Umbilical cord (tissue), 2 donors: Measurements from ENCODE around the gene PEAK3. TPM values are rescaled to one million over a fixed set of nuclear protein-coding genes. Genes with fewer than 3 reads are reported as not detected.
A peak's percentile ranks its signal among the peaks of the same experiment; 100 is the strongest.

Source experiments
- DNase-seq: peaks from one replicate; pipeline ENCODE4 v3.0.0-alpha.2; 2015; ENCODE audit warnings: low spot score
- total RNA-seq: library from RNA; depleted of rRNA; stranded (reverse); fragments of >200 nt; gene quantifications from one replicate; pipeline ENCODE4 v1.2.3, GENCODE V29; 2014; ENCODE audit warnings: low replicate concordance; ENCODE audit not compliant: insufficient read depth

Gene PEAK3
- 0.24 TPM for total RNA-seq

- no peak for DNase-seq
These were observed at the start of gene PEAK3 for GRCh38 chr19:2282062-2282861. PEAK3 (minus strand) TSS chr19:2282175; CDS start chr19:2280931, 1,244 bp downstream.

GRCh38 chr19:2330632-2331284, 48.8 kb upstream of the PEAK3 start:
- peak; percentile 27 for DNase-seq

GRCh38 chr19:2330255-2330631, 48.3 kb upstream of the PEAK3 start:
- DNase-seq, result no peak

- DNase-seq, result no peak
These were observed 47.5 kb upstream of the PEAK3 start for GRCh38 chr19:2329501-2329916.

GRCh38 chr19:2329149-2329478, 47.1 kb upstream of the PEAK3 start:
- DNase-seq, result no peak

- DNase-seq, result peak; percentile 92
These were observed 46.6 kb upstream of the PEAK3 start, which contains the start of the genes LSM7 and SPPL2B for GRCh38 chr19:2328401-2329148. LSM7 (minus strand) TSS chr19:2328586; CDS start chr19:2328566, 20 bp downstream. SPPL2B (plus strand) TSS chr19:2328684; CDS start chr19:2328710, 26 bp downstream.

GRCh38 chr19:2327773-2328400, 45.9 kb upstream of the PEAK3 start:
- DNase-seq, result peak; percentile 32

- DNase-seq, result no peak
These were observed 44.9 kb upstream of the PEAK3 start for GRCh38 chr19:2326699-2327360.

- no peak for DNase-seq
These were observed 43.5 kb upstream of the PEAK3 start for GRCh38 chr19:2325281-2326046.

GRCh38 chr19:2324220-2324948, 42.4 kb upstream of the PEAK3 start:
- no peak for DNase-seq

GRCh38 chr19:2323707-2324106, 41.7 kb upstream of the PEAK3 start:
- no peak for DNase-seq

GRCh38 chr19:2321565-2322283, 39.7 kb upstream of the PEAK3 start:
- no peak for DNase-seq

- DNase-seq, result no peak
These were observed 39.0 kb upstream of the PEAK3 start for GRCh38 chr19:2320939-2321338.

GRCh38 chr19:2320049-2320448, 38.1 kb upstream of the PEAK3 start:
- DNase-seq, result no peak

GRCh38 chr19:2319551-2319950, 37.6 kb upstream of the PEAK3 start:
- no peak for DNase-seq

GRCh38 chr19:2318923-2319322, 36.9 kb upstream of the PEAK3 start:
- no peak for DNase-seq

GRCh38 chr19:2317756-2318155, 35.8 kb upstream of the PEAK3 start:
- DNase-seq, result no peak

- DNase-seq, result no peak
These were observed 35.3 kb upstream of the PEAK3 start for GRCh38 chr19:2317300-2317699.

- peak; percentile 77 for DNase-seq
These were observed 33.9 kb upstream of the PEAK3 start for GRCh38 chr19:2315818-2316353.
